HEK293T (cell line): Measurements from ENCODE around the gene ROPN1L.

Source experiments
- FOXA1 ChIP-seq: fragments of 450-650 bp; IDR thresholded peaks from 2 replicates; pipeline ENCODE4 v1.6.1; 2016; ENCODE audit warnings: mild to moderate bottlenecking
- FOXM1 ChIP-seq: fragments of 450-650 bp; IDR thresholded peaks from 2 replicates; pipeline ENCODE4 v1.6.1; 2017; ENCODE audit warnings: mild to moderate bottlenecking, borderline replicate concordance
- SUZ12 ChIP-seq: fragments of 450-650 bp; IDR thresholded peaks from 2 replicates; pipeline ENCODE4 v1.6.1; 2016; ENCODE audit warnings: mild to moderate bottlenecking

- TF ChIP-seq FOXA1 (no peak), SUZ12 (no peak), FOXM1 (no peak)
Measured at GRCh38 chr5:10499066-10499465, 57.4 kb downstream of the ROPN1L start.
